Measurements from ENCODE around the gene ARHGAP45. TPM values are rescaled to one million over a fixed set of nuclear protein-coding genes. Genes with fewer than 3 reads are reported as not detected.

Gene ARHGAP45
- total and polyA plus RNA-seq, 2 experiments from 2014 or later, result 24.7 to 71.8 TPM

- TF ChIP-seq ZNF462 (CRISPR knock-in tag; IDR thresholded peaks at IDR 0.05) (no peak), ZNF114 (CRISPR knock-in tag; IDR thresholded peaks at IDR 0.05) (no peak), NANOG (IDR thresholded peaks at IDR 0.05; ENCODE audit: borderline replicate concordance) (no peak), JUNB (IDR thresholded peaks at IDR 0.05; ENCODE audit: unreplicated experiment) (no peak), ZNF331 (CRISPR knock-in tag; IDR thresholded peaks at IDR 0.05; ENCODE audit: low read depth) (no peak)
Observed at GRCh38 chr19:1107661-1108261, 40.8 kb downstream of the ARHGAP45 start (continued).

- Mint-ChIP-seq H3K4me1 (peaks cover 12% of the 10 kb centered on the region; the same call in 1 of the 3 replicates), H3K9me3 (no peaks in the 10 kb centered on the region), H3K4me3 (no peak overlapping the region), H3K27me3 (ENCODE audit: insufficient read depth, low read depth, poor library complexity) (peaks cover 12% of the 10 kb centered on the region), H3K36me3 (ENCODE audit: low read depth) (peaks cover 12% of the 10 kb centered on the region), H3K27ac (no peak overlapping the region)
- no peaks in the 10 kb centered on the region; the same call in 1 of the 2 replicates for H4K20me1 ChIP-seq (replicated peaks; ENCODE audit: insufficient read depth)
- H3K79me2 ChIP-seq (replicated peaks; ENCODE audit: insufficient read depth), result no peaks in the 10 kb centered on the region
- H2AFZ ChIP-seq, result no peak overlapping the region
- DNase-seq (ENCODE audit: low spot score) (no peak), ATAC-seq (no peak)
- H3K9me2 ChIP-seq (ENCODE audit: insufficient read depth), result no peaks in the 10 kb centered on the region
- H3K36me3 ChIP-seq (ENCODE audit: insufficient read depth), result 0 out of 2 replicates have a peak, but pooled peaks cover 3% of the 10 kb centered on the region
- H3K4me3 ChIP-seq, result no peak overlapping the region
- no peaks in the 10 kb centered on the region for H3K4me1 ChIP-seq (ENCODE audit: insufficient read depth)
- no peaks in the 10 kb centered on the region for H3K27me3 ChIP-seq (ENCODE audit: insufficient read depth)
- H3K27ac ChIP-seq (ENCODE audit: low read depth), result no peak overlapping the region
- H3K4me2 ChIP-seq, result no peak overlapping the region
- peaks cover 10% of the 10 kb centered on the region; the same call in 1 of the 2 replicates for H3F3A ChIP-seq (replicated peaks; ENCODE audit: low read depth)
- TF ChIP-seq STAT1 (IDR thresholded peaks at IDR 0.05; ENCODE audit: unreplicated experiment) (no peak), ZNF462 (CRISPR knock-in tag; IDR thresholded peaks at IDR 0.05) (no peak), JUNB (IDR thresholded peaks at IDR 0.05; ENCODE audit: unreplicated experiment) (no peak), NANOG (IDR thresholded peaks at IDR 0.05; ENCODE audit: borderline replicate concordance) (no peak)
Observed at GRCh38 chr19:1108291-1109031, 41.5 kb downstream of the ARHGAP45 start.
